ENCODE measurements around the gene FAM9C.

DNA sequence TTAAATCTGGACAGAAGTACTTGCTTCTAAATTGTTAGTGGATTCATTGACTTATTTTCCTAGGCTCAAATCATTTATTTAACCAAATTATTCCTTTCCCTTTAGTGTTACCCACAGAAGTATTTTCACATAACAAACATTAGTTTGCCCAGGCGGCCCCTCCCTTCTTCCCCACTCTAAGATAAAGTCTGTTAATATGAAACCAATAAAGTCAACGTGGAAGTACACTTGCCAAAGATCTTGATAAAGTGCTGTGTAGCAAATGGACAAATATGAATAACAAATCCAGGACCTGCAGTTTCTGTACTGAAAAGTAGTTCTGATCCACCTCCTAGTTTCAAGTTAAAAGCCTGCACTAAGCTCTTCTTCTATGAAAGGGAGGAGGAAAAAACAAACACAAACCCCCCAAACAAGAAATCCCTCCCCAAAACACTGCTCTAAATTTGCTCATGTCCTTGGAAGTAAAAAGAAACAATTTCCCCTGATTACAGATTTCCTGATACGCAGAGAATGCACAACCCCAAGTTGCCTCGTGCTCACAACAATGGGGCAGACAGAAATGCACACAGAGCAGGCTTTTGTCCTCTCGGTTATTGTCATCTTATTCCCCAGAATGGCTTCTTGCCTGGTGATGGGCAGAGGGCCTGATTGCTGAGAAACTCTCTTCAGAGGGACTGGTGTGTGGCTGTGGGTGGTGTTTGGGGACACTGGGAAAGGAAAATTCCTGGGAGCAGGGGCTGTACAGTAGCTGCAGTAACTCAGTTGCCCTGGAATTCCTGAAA is 46.3 kb downstream of the FAM9C start:
- TF ChIP-seq POLR2A (IDR thresholded peaks at IDR 0.05; ENCODE audit: low read depth) (no peak), EP300 (IDR thresholded peaks at IDR 0.05) (no peak)

All from esophagus muscularis mucosa (tissue), 2 donors.